Measurements from ENCODE around the gene ZNF480. TPM values are rescaled to one million over a fixed set of nuclear protein-coding genes. Genes with fewer than 3 reads are reported as not detected.
"Not testable (repeated sequence)": the region's sequence is repeated elsewhere in the genome, so short reads cannot be mapped to it uniquely, and the experiment has no call there.

The ZNF480 gene
- total RNA-seq, 1 donor from 2014 or later: 12.3 TPM

- DNase-seq (ENCODE audit: low spot score): peak; percentile 1
These were observed 39.9 kb downstream of the ZNF480 start for GRCh38 chr19:52336791-52337381.

DNA sequence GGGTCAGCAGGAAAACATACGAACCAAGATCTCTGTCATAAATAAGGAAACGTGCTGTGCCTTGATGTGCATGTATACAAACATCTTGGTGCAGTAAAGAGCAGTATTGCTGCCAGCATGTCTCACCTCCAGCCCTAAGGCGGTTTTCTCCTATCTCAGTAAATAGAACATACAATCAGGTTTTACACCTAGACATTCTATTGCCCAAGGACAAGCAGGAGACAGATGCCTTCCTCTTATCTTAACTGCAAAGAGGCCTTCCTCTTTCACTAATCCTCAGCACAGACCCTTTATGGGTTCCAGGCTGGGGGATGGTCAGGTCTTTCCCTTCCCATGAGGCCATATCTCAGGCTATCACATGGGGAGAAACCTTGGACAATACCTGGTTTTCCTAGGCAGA lies 42.1 kb downstream of the ZNF480 start:
- DNase-seq (ENCODE audit: low spot score): not testable (repeated sequence)

DNA sequence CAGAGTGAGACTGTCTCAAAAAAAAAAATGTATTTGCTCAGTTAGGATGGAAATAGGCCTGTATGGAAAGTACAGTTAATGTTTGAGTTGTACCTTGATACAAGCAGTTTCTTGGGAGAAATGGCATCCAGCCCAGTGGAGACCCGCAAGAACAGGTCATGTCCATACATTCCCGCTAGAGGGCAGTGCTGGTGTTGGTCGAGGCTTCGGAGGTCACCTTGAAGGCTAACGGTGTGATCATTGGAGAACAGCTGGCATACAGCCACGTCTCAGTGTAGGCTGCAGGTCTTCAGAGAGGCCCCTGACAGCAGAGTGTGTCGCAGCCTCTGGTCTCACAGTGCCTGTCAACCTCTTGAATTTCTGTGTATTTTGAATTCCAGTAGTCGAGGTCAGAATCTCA lies 46.6 kb downstream of the ZNF480 start:
- peak; percentile 38 for DNase-seq (ENCODE audit: low spot score)

DNA sequence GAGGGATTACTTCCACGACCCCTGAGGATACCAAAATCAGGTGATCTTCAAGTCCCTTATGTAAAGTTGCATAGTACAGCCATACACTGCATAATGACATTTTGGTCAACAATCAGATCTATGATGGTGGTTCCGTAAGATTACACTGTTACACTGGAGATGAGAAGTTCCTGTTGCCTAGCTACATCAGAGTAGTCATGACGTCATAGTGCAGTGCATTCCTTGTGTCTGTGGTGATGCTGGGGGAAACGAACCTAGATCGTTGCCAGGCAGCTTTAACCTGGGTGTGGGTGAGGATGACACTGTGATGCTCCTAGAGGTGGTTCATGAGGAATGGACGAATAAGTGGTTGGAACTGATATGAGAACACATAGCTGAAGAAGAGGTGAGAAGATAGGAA lies 48.2 kb downstream of the ZNF480 start:
- no peak for DNase-seq (ENCODE audit: low spot score)

DNA sequence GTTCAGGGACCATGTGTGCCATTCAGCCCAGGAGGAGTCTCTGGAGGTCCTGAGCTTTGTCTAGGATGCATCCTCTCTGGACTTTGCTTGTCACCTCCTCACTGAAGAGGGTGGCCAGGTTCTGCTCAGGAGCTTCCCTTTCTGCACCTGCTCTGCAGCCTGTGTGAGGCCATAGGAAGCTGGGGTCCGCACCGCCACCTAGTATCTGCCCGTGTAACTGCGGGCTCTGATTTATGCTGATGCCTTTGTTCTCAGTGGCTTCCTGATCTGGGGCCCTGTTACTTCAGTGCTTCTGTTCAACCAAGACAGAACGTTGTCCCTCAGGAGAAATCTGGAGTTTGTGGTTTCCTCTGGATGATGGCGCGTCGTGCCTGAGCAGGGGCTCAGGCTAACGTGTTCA lies 54.5 kb downstream of the ZNF480 start:
- no peak for DNase-seq (ENCODE audit: low spot score)

- DNase-seq (ENCODE audit: low spot score): no peak
These were observed 69.5 kb downstream of the ZNF480 start for GRCh38 chr19:52366414-52366824.

DNA sequence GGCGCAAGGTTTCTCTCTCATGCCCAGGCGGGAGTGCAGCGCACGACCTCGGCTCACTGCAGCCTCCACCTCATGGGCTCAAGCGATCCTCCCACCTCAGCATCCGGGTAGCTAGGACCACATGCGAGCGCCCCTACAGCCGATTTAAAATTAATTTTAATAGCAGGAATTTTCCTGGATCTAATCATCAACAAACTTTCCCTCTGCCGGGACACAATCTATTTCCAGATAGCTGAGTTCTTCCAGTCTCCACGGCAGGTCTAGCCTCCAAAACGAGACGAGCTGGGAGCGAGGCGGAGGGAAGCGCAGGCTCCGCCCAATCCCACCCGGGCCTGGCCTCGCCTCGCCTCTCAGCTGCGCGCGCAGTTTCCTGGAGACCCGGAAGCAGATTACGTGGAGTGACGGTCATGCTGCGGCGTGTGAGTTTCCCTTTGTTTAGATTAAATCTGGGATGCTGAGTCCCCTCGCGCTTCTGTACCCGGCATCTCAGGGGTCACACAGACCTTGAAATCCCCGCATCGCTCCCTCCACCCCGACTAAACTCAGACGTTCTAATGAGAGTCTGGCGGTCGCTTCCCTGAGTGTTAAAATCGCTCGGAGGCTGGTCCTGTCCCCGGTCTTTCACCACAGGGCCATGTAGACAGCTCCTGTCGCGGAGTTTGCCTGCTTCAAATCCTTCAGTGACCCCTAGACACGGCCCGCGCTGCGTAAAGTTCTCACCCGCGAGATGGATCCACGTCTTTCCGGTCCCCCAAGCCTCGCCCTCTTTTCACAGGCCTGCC lies 72.8 kb downstream of the ZNF480 start, which contains the start of gene ZNF880:
Gene ZNF880 (plus strand): TSS at position 365 of the 782 bp plus-strand sequence. CDS start 43 bp downstream, at position 408.
- peak; percentile 98 for DNase-seq (ENCODE audit: low spot score)

DNA sequence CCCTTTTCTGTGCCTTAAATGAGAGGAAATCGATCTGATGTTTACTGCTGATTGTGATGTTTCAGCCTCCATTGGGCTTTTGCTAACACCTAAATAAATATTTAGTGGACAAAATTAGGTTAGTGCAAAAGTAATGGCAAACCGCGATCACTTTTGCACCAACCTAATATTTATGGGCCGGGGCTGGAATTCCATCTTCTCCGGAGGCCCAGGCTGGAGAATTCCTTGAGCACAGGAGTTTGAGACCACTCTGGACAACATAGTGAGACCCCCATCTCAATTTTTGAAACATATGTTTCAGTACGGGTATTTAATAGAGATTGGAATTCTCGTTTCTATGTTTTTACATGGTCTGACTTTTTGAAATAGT lies 73.4 kb downstream of the ZNF480 start:
- no peak for DNase-seq (ENCODE audit: low spot score)

Other genes starting within 250 kb of the ZNF480 start
- gene ZNF432, start 248.3 kb upstream of the ZNF480 start, total RNA-seq (ENCODE audit: insufficient read depth, low replicate concordance): 15.6 TPM
- 58.5 TPM for gene ZNF841, start 201.4 kb upstream of the ZNF480 start, total RNA-seq (ENCODE audit: insufficient read depth, low replicate concordance)
- 19.7 TPM for gene ZNF616, start 157.2 kb upstream of the ZNF480 start, total RNA-seq (ENCODE audit: insufficient read depth, low replicate concordance)
- 11.6 TPM for gene ZNF836, start 125.5 kb upstream of the ZNF480 start, total RNA-seq (ENCODE audit: insufficient read depth, low replicate concordance)
- 39.5 TPM for gene PPP2R1A, start 107.1 kb upstream of the ZNF480 start, total RNA-seq (ENCODE audit: insufficient read depth, low replicate concordance)
- 25.3 TPM for gene ZNF766, start 27.6 kb upstream of the ZNF480 start, total RNA-seq (ENCODE audit: insufficient read depth, low replicate concordance)
- gene ZNF610, start 39.1 kb downstream of the ZNF480 start, total RNA-seq (ENCODE audit: insufficient read depth, low replicate concordance): 9.9 TPM
- gene ZNF880, start 72.8 kb downstream of the ZNF480 start, total RNA-seq (ENCODE audit: insufficient read depth, low replicate concordance): 52.2 TPM
- gene ZNF528, start 100.7 kb downstream of the ZNF480 start, total RNA-seq (ENCODE audit: insufficient read depth, low replicate concordance): 36.4 TPM
- gene ZNF534, start 132.0 kb downstream of the ZNF480 start, total RNA-seq (ENCODE audit: insufficient read depth, low replicate concordance): 6.5 TPM
- 9.4 TPM for gene ZNF578, start 156.4 kb downstream of the ZNF480 start, total RNA-seq (ENCODE audit: insufficient read depth, low replicate concordance)
- 13.2 TPM for gene ZNF808, start 230.5 kb downstream of the ZNF480 start, total RNA-seq (ENCODE audit: insufficient read depth, low replicate concordance)